GM19193 (cell line): ENCODE measurements around the gene GKN2.

Experiments
- POLR2A ChIP-seq: IDR thresholded peaks from 4 replicates; pipeline ENCODE4 v1.6.1; 2011; ENCODE audit not compliant: insufficient read depth, insufficient read length; ENCODE audit errors: extremely low read depth

GKN2 gene

GRCh38 chr2:68937346-68938055 is 15.2 kb downstream of the GKN2 start:
- TF ChIP-seq POLR2A = no peak

DNA sequence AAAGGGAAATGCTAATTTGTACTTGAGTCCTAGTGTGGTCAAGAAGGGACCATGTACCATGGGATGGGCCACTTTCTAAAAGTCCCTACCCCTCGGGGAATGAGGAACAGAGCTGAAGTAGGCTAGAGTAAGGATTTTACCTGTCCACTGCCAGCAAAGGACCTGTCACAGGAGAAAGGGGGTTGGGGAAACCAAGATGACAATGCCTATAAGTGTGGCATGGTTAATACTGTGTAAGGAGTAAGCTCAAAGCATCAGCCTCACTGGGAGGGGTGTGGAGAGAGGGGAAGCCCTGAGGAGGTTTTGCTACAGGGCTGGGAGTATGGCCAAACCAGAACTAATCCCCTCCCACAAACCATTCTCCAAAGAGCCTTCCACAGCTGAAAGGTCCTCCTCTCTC is 15.8 kb downstream of the GKN2 start:
- TF ChIP-seq POLR2A = no peak

- no peak for TF ChIP-seq POLR2A
These were observed 16.3 kb downstream of the GKN2 start for GRCh38 chr2:68936427-68936826.

DNA sequence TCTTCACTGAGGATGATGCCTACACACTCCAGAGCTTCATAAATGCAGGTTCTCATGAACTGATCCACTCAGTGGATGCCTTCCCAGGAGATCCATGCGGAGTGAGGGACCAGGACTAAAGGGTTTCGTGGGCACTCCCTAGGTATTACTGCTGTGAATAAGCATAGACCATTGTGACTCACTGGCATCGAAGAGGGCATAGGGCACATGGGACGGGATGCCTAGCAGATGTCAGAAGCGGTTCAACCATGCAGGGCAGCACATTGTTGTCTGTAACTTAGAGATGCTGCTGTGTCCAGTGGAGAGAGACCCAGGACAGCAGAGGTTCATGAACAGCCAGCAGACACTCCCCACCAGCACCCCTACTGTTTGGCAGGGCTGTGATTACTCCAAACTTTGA is 17.2 kb downstream of the GKN2 start:
- no peak for TF ChIP-seq POLR2A

GRCh38 chr2:68934021-68934420 is 18.7 kb downstream of the GKN2 start:
- no peak for TF ChIP-seq POLR2A

DNA sequence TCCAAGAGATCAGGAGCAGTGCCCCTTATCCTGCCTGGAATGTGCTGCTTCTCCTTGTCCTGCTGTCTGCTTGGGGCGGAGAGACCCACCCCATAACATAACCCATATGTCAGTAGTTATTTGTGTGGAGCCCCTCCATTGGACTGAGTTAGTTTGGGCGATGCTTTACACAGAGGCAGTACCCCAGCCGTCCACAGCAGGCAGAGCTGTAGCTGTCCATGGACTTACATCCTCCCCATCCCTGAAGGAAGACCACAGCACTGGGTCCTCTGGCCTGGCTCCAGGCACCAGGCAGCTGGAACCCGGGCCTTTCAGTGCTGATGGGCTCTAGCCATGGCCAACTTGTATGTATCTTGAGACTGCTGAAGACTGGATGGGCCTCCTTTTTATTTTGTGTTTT is 20.3 kb downstream of the GKN2 start:
- no peak for TF ChIP-seq POLR2A

GRCh38 chr2:68931799-68932198 is 20.9 kb downstream of the GKN2 start:
- TF ChIP-seq POLR2A = no peak

DNA sequence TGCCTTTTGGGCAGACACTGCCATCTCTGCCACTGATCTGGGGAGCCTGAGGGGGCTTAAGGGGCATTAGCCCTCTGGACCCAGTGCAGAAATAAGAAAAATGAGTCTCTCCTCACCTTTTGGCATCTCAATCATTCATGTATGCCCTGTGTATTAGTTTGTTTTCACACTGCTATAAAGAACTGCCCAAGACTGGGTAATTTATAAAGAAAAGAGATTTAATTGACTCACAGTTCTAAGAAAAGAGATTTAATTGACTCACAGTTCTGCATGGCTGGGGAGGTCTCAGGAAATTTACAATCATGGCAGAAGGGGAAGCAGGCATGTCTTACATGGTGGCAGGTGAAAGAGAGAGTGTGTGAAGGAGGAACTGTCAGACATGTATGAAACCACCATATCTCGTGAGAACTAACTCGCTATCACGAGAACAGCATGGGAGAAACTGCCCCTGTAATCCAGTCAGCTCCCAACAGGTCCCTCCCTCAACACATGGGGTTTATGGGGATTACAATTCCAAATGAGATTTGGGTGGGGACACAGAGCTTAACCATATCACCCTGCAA is 21.5 kb downstream of the GKN2 start:
- TF ChIP-seq POLR2A = no peak

DNA sequence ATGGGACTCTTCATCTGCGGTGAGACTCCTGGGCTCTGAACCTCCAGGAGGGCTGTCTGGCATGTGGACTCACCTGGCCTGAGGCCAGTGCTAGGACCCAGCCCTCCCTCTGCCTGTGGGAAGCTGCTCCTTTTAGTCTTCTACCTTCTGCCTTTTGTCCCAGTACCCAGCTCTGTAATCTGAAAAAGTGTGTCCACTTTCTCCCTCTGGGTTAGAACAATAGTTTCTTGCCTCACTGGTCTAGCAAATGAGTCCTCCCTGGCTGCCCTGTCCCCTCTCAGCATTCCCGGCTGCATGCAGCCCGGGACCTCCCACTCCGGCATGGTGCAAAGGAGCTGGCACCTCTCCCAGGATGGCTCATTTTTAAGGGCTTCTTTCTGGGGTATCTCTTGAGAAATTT is 25.9 kb downstream of the GKN2 start:
- no peak for TF ChIP-seq POLR2A

- no peak for TF ChIP-seq POLR2A
These were observed 27.3 kb downstream of the GKN2 start for GRCh38 chr2:68925295-68925896.

DNA sequence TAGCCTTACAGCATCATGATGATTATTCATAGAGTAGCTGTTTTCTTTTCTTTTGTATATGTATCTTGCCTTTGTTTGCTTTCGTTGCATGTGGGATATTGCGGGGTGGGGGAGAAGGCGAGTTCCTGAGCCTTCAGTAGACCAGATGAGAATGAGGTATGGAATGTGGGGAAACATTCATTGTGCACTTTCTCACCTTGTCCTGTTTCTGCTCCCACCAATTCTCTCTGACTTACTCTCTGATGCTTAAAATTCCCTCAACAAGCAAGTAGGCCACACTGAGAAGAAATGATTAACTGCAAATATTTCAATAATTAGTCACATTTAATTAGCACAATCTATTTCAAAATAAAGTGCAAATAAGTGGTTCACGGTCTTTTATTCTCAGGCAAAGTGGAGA is 31.0 kb downstream of the GKN2 start:
- TF ChIP-seq POLR2A = no peak

- no peak for TF ChIP-seq POLR2A
These were observed 32.1 kb downstream of the GKN2 start for GRCh38 chr2:68920481-68921170.

- no peak for TF ChIP-seq POLR2A
These were observed 34.2 kb downstream of the GKN2 start for GRCh38 chr2:68918497-68918896.

- no peak for TF ChIP-seq POLR2A
These were observed 35.5 kb downstream of the GKN2 start for GRCh38 chr2:68917034-68917718.

- no peak for TF ChIP-seq POLR2A
These were observed 36.5 kb downstream of the GKN2 start for GRCh38 chr2:68916226-68916625.

DNA sequence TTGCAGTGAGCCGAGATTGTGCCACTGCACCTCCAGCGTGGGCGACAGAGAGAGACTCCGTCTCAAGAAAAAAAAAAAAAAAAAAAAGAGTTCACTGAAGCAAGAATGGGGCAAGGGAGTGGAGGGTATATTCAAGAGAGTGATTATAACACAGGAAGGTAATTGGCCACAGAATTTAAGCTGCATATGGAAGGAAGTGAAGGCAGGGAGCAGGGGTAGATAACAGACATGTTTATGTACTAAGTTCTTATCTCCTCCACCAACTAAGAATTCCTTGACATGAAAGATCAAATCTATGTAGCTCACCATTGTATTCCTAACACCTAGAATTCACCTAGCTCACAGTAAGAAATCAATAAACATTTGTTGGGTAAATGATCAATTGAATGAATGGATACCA is 37.3 kb downstream of the GKN2 start:
- no peak for TF ChIP-seq POLR2A

DNA sequence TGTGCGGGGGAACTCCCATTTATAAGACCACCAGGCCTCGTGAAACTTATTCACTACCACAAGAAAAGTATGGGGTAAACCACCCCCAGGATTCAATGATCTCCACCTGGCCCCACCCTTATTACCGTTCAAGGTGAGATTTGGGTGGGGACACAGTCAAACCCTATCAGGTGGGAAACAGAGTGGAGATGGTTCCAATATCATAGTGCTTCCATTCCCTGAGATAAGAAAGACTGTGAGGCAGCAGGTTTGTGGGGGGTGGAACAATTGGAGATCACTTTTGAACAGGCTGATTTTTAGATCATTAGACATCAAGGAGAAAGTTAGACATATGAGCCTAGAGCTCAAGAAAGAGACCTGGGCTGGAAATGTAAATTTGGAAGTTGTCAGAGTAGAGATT is 39.3 kb downstream of the GKN2 start:
- no peak for TF ChIP-seq POLR2A
